Natural killer cell treated with Interleukin-12 subunit alpha and Interleukin-12 subunit beta and Interleukin-15 and Interleukin-18, amount 100 ng/mL, for 72 hours (primary cell): ENCODE results near the gene ZNF23. TPM values are rescaled to one million over a fixed set of nuclear protein-coding genes. Genes with fewer than 3 reads are reported as not detected.

Experiments
- ATAC-seq, 2 donors: fragments of 150-1000 bp; cut with Tn5 transposase in 1 of 2; sonication (Bioruptor Pico), chemical (Tn5 transposase) in 1 of 2; 2 replicates each; pipeline ENCODE4 v1.10.0; 2021
- DNase-seq: peaks from one replicate; pipeline ENCODE4 v3.0.0; 2022; ENCODE audit warnings: low spot score
- H3K27ac Mint-ChIP-seq, 2 donors: 1 replicate in 1 of 2; 2 replicates in 1 of 2; pipeline ENCODE4 v1.8.0; 2022; ENCODE audit warnings: mixed read lengths in 2 of 2, mild to moderate bottlenecking in 1 of 2, moderate library complexity in 1 of 2
- H3K27me3 Mint-ChIP-seq, 2 donors: 1 replicate in 1 of 2; 2 replicates in 1 of 2; pipeline ENCODE4 v1.8.0; 2022; ENCODE audit warnings: mixed read lengths in 2 of 2
- H3K36me3 Mint-ChIP-seq: one replicate; pipeline ENCODE4 v1.8.0; 2022; ENCODE audit warnings: mixed read lengths
- H3K4me1 Mint-ChIP-seq, 2 donors: 1 replicate in 1 of 2; 2 replicates in 1 of 2; pipeline ENCODE4 v1.8.0; 2022; ENCODE audit warnings: low read depth in 2 of 2, mixed read lengths in 2 of 2, mild to moderate bottlenecking in 1 of 2
- H3K4me3 Mint-ChIP-seq: one replicate; pipeline ENCODE4 v1.8.0; 2022; ENCODE audit warnings: mixed read lengths
- H3K9me3 Mint-ChIP-seq: 2 replicates; pipeline ENCODE4 v1.8.0; 2022; ENCODE audit warnings: mixed read lengths
- total RNA-seq, 2 donors: library from RNA; stranded (reverse); gene quantifications; one replicate each; pipeline ENCODE4 v1.2.3, GENCODE V29; 2022

Gene ZNF23
- total RNA-seq, 2 donors from 2014 or later, result 10.4 to 13.1 TPM

DNA sequence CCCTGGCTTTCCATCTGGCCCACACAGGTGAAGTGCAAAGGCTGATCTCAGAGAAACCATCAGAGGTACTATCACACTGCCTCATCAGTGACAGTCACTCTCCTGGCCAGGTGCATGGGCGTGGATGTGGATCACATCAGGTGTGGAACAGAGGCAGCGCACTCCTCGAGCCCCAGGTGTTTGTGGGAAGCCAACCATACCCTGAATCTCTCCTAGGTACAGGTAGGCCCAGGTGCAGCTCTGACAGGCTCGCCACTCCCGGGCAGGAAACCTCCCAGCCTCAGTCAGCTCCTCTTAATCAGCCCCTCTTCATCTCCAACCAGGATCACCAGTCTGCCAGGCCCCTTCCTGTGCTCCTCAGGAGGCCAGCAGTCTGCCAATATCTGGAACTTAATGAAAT, 51.9 kb downstream of the ZNF23 start:
- ATAC-seq (no peak), DNase-seq (no peak)
- Mint-ChIP-seq H3K9me3 (no peaks in the 10 kb centered on the region), H3K4me3 (no peak overlapping the region), H3K36me3 (no peaks in the 10 kb centered on the region), H3K27me3 (peaks cover 27 to 41% of the 10 kb centered on the region in 2 donors), H3K4me1 (peaks cover 0 to 2% of the 10 kb centered on the region in 2 donors), H3K27ac (no peak overlapping the region)

DNA sequence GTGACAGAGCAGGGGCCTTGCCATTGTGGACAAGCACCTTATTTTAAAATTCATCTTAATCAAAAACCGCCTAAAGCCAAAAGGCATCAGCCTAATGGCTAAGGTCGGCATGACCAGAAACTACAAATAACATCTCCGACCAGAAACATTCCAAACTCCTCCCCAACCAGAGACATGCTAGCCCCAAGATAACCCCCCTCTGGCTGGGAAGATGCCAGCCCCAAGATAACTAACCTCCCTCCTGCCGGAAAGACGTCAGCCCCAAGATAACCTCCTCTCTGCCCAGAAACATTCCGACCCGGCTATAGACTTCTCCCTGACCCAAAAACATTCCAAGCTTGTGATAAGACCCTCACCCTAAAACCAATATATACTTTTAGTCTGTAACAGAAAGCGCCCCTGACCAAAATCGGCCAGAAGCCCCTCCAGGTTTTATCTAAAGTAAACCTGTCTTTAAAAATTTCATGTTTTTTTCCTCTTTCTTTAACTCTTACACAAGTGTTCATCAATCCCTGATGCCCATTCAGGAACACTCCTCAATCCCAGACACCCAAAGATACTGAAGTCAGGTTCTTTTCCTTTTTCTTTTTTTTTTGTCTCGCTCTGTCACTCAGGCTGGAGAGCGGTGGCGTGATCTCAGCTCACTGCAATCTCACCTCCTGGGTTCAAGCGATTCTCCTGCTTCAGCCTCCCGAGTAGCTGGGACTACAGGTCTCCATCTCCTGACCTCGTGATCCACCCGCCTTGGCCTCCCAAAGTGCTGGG, 52.9 kb downstream of the ZNF23 start:
- H3K27me3 Mint-ChIP-seq, result peaks cover 32 to 48% of the 10 kb centered on the region in 2 donors
- no peak for DNase-seq

DNA sequence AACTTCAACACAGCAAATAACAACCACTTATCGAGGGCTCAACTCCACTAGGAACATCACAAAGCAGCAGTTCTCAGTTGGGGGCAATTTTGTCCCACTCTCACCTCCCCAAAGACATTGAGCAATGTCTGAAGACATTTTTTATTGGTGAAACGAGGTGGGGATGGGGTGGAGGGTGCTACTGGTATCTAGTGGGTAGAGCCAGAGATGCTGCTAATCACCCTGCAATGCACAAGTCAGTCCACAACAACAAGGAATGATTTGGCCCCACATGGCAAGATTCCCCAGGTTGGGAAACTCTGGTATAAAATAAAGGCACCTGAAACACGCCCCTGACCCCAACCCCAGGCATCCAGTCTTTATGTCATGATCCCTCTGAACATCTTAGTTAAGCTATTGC, 53.5 kb downstream of the ZNF23 start:
- H3K4me1 Mint-ChIP-seq, result peaks cover 0 to 2% of the 10 kb centered on the region in 2 donors
- H3K4me3 Mint-ChIP-seq, result no peak overlapping the region
- ATAC-seq (no peak), DNase-seq (no peak)
- peaks cover 32 to 49% of the 10 kb centered on the region in 2 donors for H3K27me3 Mint-ChIP-seq
- H3K9me3 Mint-ChIP-seq, result no peaks in the 10 kb centered on the region
- H3K36me3 Mint-ChIP-seq, result no peaks in the 10 kb centered on the region
- H3K27ac Mint-ChIP-seq, result no peak overlapping the region

More for the DNA sequence above, 52.9 kb downstream of the ZNF23 start:
- ATAC-seq, result no peak
- no peaks in the 10 kb centered on the region for H3K36me3 Mint-ChIP-seq
- H3K9me3 Mint-ChIP-seq, result no peaks in the 10 kb centered on the region
- H3K27ac Mint-ChIP-seq, result no peak overlapping the region
- H3K4me3 Mint-ChIP-seq, result no peak overlapping the region
- peaks cover 0 to 2% of the 10 kb centered on the region in 2 donors for H3K4me1 Mint-ChIP-seq

DNA sequence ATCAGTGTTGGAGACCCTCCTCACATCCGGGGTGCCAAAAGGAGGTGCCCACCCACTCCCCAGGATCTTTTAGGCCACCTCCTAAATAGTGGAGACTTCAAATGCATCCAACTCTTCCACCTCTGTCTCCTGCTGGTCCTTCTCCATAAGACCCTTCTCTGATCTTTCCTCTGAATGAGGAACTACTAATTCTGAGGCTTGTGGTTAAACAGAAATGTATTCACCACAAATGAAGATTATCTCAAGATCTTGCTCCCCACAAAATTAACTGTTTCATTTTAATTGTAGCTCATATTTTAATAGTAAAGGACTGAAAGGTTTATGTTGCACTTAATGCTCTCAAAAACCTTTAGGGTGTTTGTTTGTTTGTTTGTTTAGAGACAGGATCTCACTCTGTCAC, 54.3 kb downstream of the ZNF23 start:
- H3K4me3 Mint-ChIP-seq, result no peak overlapping the region
- no peak for ATAC-seq
- DNase-seq, result no peak
- peaks cover 0 to 2% of the 10 kb centered on the region in 2 donors for H3K4me1 Mint-ChIP-seq
- no peaks in the 10 kb centered on the region for H3K36me3 Mint-ChIP-seq
- no peak overlapping the region for H3K27ac Mint-ChIP-seq
- H3K9me3 Mint-ChIP-seq, result no peaks in the 10 kb centered on the region
- H3K27me3 Mint-ChIP-seq, result peaks cover 33 to 49% of the 10 kb centered on the region in 2 donors

DNA sequence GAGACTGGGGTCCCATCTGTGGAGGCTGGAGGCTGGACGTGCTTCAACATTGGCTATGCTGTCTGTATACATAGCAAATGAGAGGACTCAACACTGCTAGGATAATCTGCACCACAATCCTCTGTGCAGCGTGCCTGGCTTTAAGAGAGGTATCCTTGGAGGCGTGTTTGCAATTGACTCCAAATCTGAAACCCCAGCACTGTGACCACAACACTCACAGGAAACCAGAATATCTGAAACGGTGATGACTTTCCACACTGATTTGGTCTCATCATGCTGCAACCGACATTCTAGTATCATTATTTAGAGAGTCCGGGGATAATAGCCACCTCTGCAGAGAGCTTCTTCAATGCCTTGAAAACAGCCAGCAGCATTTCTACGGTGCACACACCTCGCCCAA, 55.3 kb downstream of the ZNF23 start:
- no peak overlapping the region for H3K27ac Mint-ChIP-seq
- DNase-seq, result no peak
- no peak for ATAC-seq
- H3K4me1 Mint-ChIP-seq, result no peaks in the 10 kb centered on the region
- H3K36me3 Mint-ChIP-seq, result no peaks in the 10 kb centered on the region
- no peak overlapping the region for H3K4me3 Mint-ChIP-seq
- no peaks in the 10 kb centered on the region for H3K9me3 Mint-ChIP-seq
- peaks cover 37 to 49% of the 10 kb centered on the region in 2 donors for H3K27me3 Mint-ChIP-seq

DNA sequence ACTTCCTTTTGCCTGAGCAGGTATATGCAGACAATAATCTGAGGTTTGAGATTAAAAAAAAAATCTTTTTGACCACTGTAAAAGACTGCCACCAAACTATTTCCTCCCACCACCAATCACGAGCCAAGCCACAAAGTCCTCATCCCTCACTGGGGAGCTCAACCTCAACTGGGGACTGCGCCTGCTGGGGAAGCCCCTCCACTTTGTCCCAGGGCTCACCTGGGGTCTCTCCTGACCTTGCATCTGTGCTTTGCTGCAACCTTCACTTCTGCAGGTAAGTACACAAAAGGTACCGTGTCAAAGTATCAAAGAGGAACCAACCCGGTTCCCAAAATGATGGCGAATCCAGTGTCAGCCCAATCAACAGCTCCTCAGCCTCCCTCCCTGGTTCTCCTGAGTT, 55.7 kb downstream of the ZNF23 start:
- no peak for ATAC-seq
- Mint-ChIP-seq H3K4me3 (no peak overlapping the region), H3K4me1 (no peaks in the 10 kb centered on the region), H3K27ac (no peak overlapping the region), H3K27me3 (peaks cover 38 to 46% of the 10 kb centered on the region in 2 donors), H3K9me3 (no peaks in the 10 kb centered on the region), H3K36me3 (no peaks in the 10 kb centered on the region)
- DNase-seq, result no peak

DNA sequence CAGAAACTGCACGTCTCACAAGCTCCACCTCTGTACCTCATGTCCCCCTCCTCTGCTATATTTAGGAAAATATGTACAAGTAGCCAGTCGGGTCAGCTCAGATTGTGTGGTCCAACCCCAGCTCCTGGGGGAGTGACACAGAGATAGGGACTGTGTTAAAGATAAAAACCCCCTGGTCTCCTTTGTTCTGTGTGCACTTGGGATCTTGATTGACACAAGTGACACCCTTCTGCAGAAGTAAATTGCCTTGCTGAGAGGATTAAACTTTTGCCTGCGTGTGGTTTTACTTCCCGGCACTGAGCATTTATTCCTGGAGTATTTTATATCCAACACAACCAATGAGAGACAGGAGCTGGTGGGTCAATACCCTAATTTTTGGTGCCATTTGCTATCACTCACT, 57.7 kb downstream of the ZNF23 start:
- Mint-ChIP-seq H3K36me3 (no peaks in the 10 kb centered on the region), H3K27me3 (peaks cover 29 to 34% of the 10 kb centered on the region in 2 donors), H3K9me3 (no peaks in the 10 kb centered on the region), H3K4me1 (no peaks in the 10 kb centered on the region), H3K4me3 (no peak overlapping the region), H3K27ac (no peak overlapping the region)
- DNase-seq (no peak), ATAC-seq (no peak)

DNA sequence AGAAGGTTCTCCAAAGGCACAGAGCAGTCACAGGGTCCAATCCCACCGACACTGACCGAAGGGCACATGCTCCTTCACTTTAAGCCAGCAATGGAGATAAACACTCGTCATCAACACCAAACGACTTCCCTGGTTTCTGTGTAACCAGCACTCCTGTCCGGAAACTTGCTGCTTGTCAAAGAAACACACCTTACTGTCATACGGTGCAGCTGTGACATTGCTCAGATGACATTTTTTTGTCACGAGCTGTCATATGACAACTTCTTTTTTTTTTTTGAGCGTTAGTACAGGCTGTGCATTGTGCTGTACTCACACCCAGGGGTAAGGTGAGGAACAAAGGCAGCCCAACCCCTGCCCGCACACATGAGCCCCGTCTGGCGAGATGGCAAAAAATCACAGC, 59.4 kb downstream of the ZNF23 start:
- Mint-ChIP-seq H3K4me1 (no peaks in the 10 kb centered on the region), H3K36me3 (no peaks in the 10 kb centered on the region), H3K9me3 (no peaks in the 10 kb centered on the region), H3K27ac (no peak overlapping the region), H3K4me3 (no peak overlapping the region), H3K27me3 (peaks cover 22 to 23% of the 10 kb centered on the region in 2 donors)
- DNase-seq, result no peak
- no peak for ATAC-seq

DNA sequence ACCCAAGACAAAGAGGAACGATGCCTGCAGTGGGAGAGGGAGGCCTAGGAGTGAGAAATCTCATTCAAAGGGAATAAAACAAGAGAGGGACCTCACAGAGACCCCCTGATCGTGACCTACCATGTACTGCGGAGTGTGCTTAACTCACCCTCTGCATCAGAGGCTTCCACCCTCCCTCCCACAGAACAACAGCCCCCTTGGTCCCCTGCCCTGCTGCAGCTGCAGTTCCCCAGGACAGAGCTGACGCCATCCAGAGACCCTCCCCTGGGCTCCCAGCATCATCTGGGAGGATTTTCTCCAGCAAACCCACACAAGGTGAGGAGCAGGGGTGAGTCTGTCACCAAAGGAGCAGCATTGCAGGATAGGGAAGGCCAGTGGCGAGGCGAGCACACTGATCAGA, 60.0 kb downstream of the ZNF23 start:
- no peak for DNase-seq
- H3K4me1 Mint-ChIP-seq, result no peaks in the 10 kb centered on the region
- H3K9me3 Mint-ChIP-seq, result no peaks in the 10 kb centered on the region
- no peak overlapping the region for H3K27ac Mint-ChIP-seq
- H3K4me3 Mint-ChIP-seq, result no peak overlapping the region
- H3K36me3 Mint-ChIP-seq, result no peaks in the 10 kb centered on the region
- ATAC-seq, result no peak
- peaks cover 19 to 21% of the 10 kb centered on the region in 2 donors for H3K27me3 Mint-ChIP-seq

DNA sequence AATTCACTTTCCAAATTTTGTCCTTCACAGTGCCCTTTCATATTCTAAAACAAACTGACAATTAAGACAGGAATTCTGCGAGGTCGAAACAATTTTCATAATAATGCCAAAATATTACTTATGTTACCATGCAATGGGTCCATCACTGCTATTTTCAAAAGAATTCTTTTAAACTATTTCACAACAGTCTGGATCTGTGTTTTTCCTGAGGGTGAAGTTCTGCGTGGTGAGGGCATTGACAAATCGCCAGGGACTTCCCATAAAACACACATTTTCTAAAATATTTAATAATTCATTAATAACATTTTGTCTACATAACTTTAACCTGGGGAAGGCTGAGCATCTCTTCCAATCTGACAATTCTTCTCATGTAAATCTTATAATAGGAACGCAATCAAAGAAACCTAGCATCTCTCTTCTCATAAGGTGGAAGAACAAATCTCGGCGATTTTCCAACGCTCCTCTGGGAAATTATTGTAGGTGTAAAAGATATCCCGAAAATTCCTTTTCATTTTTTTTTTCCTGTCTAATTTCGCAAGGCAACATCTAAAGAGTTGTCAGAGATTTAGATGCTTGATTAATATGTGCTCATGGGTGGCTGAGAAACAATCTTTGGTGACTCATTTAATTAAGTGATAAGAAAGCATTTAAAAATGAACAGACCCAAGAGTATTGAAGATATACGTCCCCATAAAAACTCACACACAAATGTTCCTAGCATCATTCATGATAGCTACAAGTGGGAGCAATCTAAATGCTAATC, 62.1 kb downstream of the ZNF23 start:
- H3K36me3 Mint-ChIP-seq, result no peaks in the 10 kb centered on the region

More for the DNA sequence above, 62.1 kb downstream of the ZNF23 start:
- Mint-ChIP-seq H3K9me3 (no peaks in the 10 kb centered on the region), H3K27ac (no peak overlapping the region), H3K4me1 (no peaks in the 10 kb centered on the region), H3K4me3 (no peak overlapping the region), H3K27me3 (peaks cover 13 to 19% of the 10 kb centered on the region in 2 donors)
- ATAC-seq (no peak), DNase-seq (no peak)

Other genes with a start within 250 kb of the ZNF23 start
- not detected for gene HYDIN, start 231.5 kb downstream of the ZNF23 start, total RNA-seq
- gene CMTR2, start 172.8 kb downstream of the ZNF23 start, total RNA-seq, result 10 to 100 TPM; 16.6 to 23.8 TPM
- not detected for gene CALB2, start 103.5 kb downstream of the ZNF23 start, total RNA-seq
- not detected for gene TLE7, start 20.2 kb downstream of the ZNF23 start, total RNA-seq
- 1 to 10 TPM; 3.4 to 4.4 TPM for gene ZNF19, start 27.1 kb upstream of the ZNF23 start, total RNA-seq
- not detected for gene CHST4, start 64.2 kb upstream of the ZNF23 start, total RNA-seq
- not detected for gene TAT, start 114.8 kb upstream of the ZNF23 start, total RNA-seq
- not detected for gene MARVELD3, start 163.9 kb upstream of the ZNF23 start, total RNA-seq